ENCODE results near the gene SEMA3D.

The SEMA3D gene

GRCh38 chr7:85186521-85187241 lies at the start of gene SEMA3D:
TSS of gene SEMA3D (minus strand) at chr7:85187056. CDS start at chr7:85121891, 65,165 bp downstream.
- no peak for FAIRE-seq

GRCh38 chr7:85234730-85235129 lies 47.9 kb upstream of the SEMA3D start:
- no peak for FAIRE-seq

GRCh38 chr7:85232068-85232467 lies 45.2 kb upstream of the SEMA3D start:
- FAIRE-seq, result no peak

DNA sequence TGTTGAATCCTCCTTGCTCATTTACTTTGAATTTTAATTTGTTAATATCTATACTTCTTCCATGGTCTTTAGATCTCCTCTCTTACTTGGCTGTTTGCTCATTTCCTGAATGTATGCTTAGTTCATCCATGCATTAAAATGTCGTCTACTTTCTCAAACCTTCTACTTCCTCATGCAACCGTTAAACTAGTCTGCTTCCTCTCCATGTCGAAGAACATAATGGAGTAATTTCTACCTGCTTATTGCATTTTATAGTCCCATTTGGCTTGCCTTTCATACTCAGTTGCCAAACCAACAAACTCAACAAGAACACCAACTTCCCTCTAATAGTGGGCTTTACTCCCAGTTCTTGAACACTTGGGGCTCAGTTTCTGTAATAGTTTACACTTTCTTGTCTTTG lies 43.8 kb upstream of the SEMA3D start:
- no peak for FAIRE-seq

- no peak for FAIRE-seq
These were observed 42.7 kb upstream of the SEMA3D start for GRCh38 chr7:85229544-85229943.

GRCh38 chr7:85226361-85227085 lies 39.7 kb upstream of the SEMA3D start:
- no peak for FAIRE-seq

DNA sequence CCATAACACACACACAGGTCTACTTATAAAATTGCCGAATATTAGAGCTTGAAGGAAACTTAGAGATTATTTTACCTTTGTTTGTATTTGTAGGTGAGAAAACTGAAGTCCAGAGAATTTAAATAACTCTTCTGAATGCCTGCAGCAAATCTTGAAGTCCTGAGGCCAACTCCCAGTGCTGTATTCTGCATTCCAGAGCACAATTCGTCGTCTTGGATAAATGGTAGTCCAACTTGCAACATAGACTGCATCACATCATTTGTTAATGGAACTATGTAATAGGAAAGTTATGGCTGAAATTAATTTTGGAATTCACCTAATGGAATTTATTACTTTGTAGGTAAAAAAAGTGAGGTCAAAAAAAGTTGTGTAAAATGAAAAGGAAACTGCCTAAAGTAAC lies 37.3 kb upstream of the SEMA3D start:
- no peak for FAIRE-seq

GRCh38 chr7:85222522-85222921 lies 35.7 kb upstream of the SEMA3D start:
- no peak for FAIRE-seq

DNA sequence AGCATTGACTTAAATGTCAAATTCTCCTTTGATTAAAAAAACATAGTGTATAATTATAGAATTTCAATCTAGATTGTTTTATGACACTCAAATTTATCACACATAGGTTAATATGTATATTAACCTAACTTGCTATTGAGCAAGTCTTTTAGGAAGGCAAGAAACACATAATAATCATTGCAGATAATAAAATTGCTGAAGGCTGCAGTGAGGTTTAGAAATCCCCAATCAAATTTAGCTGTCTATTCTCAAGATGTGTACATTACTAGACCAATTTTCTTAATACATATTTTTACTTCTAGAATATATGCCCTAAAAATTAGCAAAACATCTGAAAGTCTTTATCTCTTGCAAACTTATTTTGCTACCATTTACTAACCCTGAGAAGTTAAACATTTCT lies 34.9 kb upstream of the SEMA3D start:
- no peak for FAIRE-seq

GRCh38 chr7:85220651-85221050 lies 33.8 kb upstream of the SEMA3D start:
- FAIRE-seq, result no peak

- no peak for FAIRE-seq
These were observed 33.2 kb upstream of the SEMA3D start for GRCh38 chr7:85220023-85220422.

DNA sequence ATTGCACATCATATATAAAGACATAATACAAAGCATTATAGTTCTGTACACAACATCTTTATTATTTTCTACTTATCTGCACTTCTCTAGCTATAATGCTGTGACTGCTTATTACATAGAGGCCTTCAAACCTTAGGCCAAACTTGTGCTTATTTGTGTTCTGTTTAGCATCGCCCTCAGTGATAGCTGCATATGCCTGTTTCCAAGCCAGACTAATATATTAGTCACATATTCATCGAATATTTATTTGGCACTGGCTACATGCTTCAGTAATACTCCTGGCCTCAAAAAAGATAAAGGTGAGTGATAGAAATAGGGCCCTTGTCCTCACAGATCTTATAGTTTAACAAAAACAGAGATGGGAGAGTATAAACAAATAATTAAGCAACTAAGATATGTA lies 30.2 kb upstream of the SEMA3D start:
- no peak for FAIRE-seq

- FAIRE-seq, result no peak
These were observed 28.2 kb upstream of the SEMA3D start for GRCh38 chr7:85215098-85215497.

GRCh38 chr7:85213500-85213899 lies 26.6 kb upstream of the SEMA3D start:
- FAIRE-seq, result no peak

GRCh38 chr7:85205754-85206153 lies 18.9 kb upstream of the SEMA3D start:
- FAIRE-seq, result no peak

DNA sequence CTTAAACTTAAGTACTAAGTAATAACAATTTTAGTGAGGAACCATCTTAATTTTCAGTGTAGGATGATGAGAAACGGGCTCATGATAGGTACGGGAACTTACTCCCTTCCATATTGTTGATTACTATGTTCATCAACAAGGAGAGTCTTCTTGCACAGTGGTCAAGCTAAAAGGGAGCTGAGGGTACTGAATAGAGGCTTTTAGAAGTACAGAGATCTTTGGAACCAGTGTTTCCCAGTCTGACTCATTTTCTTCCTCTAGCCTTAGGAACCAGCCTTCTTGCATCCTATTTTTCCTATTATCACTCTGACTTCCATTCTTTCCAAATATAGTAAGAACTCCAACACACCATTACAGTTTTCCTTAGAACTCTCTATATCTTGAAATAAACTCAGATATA lies 17.6 kb upstream of the SEMA3D start:
- FAIRE-seq, result no peak

DNA sequence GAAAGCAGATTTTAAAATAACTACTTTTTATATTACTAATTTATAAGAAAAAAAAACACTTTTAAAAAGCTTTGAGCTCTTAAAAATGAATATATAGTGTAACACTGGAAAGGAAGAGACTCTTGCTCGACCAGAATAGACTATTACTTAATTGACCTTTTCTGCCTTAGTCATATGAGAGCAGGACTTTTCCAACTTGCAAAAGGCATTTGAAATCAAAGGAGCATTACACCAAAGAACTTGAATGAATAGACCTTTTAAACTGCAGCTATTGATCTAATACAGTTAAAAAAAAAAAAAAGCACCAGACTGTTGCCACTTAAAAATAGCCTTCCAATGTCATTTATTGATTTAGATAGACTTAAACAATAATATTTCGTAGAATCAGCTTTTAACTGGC lies 17.2 kb upstream of the SEMA3D start:
- FAIRE-seq, result no peak

DNA sequence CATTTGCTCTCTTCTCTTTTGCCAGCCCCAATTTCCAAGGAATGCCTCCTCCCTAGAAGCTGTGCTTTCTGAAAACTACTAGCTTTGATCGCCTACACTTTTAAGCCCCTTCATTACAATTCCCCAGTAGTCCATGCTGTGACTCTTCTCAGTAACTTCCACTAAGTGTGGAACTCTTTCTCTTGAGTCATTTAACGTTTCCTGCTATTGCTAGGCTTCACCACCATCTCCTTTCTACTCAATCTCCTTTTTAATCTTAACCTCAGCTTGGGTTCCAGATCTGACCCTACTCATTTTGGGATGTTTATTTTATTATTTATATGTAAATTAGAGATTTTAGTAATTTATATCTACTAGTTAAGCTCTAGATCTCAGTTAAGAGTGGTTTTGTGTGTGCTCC lies 14.4 kb upstream of the SEMA3D start:
- no peak for FAIRE-seq

DNA sequence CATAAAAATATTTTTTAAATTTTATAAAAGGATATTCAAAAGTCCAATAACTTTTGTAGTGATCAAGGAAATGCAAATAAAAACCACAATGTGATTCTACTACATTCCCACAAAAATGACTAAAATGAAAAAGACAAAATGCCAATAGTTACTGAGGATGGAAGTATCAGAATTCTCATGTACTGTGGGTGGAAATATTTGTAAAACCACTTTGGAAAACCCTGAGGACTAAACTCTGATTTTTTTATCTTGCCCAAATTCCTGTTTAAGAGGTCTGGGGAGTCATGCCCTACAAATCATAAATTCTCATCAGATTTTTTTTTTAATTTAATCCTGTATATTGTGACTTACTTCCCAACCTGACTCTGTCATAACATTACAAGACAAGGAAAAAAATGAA lies 9.8 kb upstream of the SEMA3D start:
- FAIRE-seq, result no peak

- no peak for FAIRE-seq
These were observed 4.5 kb upstream of the SEMA3D start for GRCh38 chr7:85191383-85191782.

DNA sequence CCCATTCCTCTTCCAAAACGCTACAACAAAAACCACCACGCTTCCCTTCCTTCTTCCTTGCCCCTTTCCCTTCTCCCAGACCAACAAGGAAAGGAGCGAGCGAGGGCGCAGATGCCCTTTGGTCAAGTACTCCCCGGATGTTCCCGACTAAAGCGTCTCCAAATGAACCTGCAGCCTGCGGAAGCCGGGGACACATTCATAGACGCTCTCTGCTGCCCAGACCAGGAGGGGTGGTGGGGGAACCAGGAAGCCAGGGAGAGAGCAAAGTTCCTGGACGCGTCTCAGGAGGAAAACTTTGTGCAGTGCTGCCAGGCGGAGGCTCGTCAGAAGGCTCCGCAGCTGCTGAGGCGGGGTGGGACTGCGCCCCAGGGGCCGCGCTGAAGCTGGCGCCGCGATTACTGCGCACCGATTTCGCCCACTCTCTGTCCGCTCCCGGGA lies 754 bp downstream of the SEMA3D start:
- FAIRE-seq, result no peak

GRCh38 chr7:85185424-85186082 lies 1.3 kb downstream of the SEMA3D start:
- FAIRE-seq, result no peak

DNA sequence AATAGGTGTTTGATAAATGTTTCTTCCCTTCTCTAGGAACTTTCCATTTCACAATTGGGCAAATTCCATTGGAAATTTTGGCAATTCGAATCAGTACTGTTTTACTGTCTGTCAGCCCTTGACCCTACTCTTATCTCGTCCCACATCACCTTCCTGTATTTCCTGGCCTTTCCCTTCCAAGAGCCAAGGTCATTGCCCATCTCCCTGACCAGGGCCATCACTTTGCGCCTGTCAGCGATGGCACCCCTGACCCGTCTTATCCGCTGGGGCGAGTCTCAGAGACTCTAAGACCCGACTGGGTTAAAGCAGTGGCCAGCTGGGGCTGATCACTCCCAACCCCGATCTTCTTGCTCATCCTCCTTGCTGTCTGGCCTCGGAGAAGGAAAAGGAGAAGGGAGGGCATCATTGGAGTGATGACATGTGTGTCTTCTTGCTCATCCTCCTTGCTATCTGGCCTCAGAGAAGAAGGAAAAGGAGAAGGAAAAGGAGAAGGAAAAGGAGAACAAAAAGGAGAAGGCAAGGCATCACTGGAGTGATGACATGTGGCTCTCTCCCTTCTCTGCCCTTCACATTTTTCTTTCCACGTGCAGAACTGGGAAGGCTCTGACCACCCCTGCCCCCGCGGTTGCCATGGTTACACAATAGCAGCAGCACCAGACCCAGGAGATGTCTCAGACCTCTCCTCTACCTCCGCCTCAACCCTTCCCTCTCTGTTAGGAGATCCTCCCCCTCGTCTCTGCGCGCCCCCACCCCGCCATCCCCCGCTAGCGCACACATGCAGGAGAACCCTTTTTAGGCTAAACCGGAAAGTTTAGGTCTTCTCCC lies 2.0 kb downstream of the SEMA3D start:
- FAIRE-seq, result no peak

Measured in TTC549 (cell line).